ENCODE measurements around the gene GLE1.

Gene GLE1

DNA sequence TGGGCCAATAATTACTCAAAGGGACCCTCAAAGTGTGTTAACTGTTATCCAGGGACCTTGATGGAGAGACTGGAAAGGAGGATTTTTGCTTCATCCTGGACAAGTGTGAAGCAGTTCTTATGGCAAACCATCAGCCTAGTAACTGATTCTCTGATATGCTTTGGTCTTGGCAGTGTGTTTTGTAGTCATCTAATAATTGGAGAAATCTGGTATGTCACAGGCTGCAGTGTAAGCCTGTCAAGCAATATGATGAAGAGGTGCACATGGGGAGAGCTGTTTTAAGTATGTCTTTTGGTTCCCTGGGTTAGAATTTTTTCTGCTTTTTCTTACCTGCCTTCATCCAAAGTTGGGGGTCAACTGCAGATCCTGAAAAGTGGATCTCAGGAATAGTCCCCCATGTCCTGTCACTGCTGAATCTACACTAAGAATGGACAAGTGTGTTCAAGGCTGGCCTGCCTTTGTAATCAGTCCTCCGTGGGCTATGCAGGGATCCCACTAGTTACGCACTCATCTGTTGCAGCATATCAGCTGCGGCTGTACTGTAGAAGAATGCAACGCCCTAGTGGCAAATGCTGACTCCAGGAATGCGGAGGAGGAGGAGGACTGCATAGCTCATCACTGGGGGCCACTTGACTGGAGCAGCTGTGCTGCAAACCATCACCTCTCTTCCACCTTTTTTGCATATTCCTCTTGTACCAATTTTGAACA lies 49.8 kb downstream of the GLE1 start:
- no peak for TF ChIP-seq CTCF (IDR thresholded peaks at IDR 0.05; ENCODE audit: low read depth, low read length)
- TF ChIP-seq, protein P1, sequence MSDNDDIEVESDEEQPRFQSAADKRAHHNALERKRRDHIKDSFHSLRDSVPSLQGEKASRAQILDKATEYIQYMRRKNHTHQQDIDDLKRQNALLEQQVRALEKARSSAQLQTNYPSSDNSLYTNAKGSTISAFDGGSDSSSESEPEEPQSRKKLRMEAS (IDR thresholded peaks at IDR 0.05; ENCODE audit: low read depth, low read length) = no peak
- TF ChIP-seq POLR2A (IDR thresholded peaks at IDR 0.05; ENCODE audit: extremely low read depth, insufficient read length) = no peak
- no peak for TF ChIP-seq MYC (IDR thresholded peaks at IDR 0.05; ENCODE audit: low read depth, low read length)
- peak overlapping the region; percentile 10 for H3K4me3 ChIP-seq (ENCODE audit: low read depth, low read length)
- DNase-seq (ENCODE audit: low read depth) = peak; percentile 46

GRCh38 chr9:128555180-128555721 lies 50.7 kb downstream of the GLE1 start:
- TF ChIP-seq CTCF (IDR thresholded peaks at IDR 0.05; ENCODE audit: low read depth, low read length) (no peak), MYC (IDR thresholded peaks at IDR 0.05; ENCODE audit: low read depth, low read length) (no peak), POLR2A (IDR thresholded peaks at IDR 0.05; ENCODE audit: extremely low read depth, insufficient read length) (no peak)
- TF ChIP-seq, protein P1 (IDR thresholded peaks at IDR 0.05; ENCODE audit: low read depth, low read length) = no peak
- H3K4me3 ChIP-seq (ENCODE audit: low read depth, low read length) = no peak overlapping the region
- DNase-seq (ENCODE audit: low read depth) = no peak

- TF ChIP-seq, protein P1 (IDR thresholded peaks at IDR 0.05; ENCODE audit: low read depth, low read length) = no peak
- no peak for TF ChIP-seq MYC (IDR thresholded peaks at IDR 0.05; ENCODE audit: low read depth, low read length)
- TF ChIP-seq POLR2A (IDR thresholded peaks at IDR 0.05; ENCODE audit: extremely low read depth, insufficient read length) = no peak
- TF ChIP-seq CTCF (IDR thresholded peaks at IDR 0.05; ENCODE audit: low read depth, low read length) = no peak
- no peak overlapping the region for H3K4me3 ChIP-seq (ENCODE audit: low read depth, low read length)
- DNase-seq (ENCODE audit: low read depth) = no peak
Measured at GRCh38 chr9:128556276-128556675, 51.8 kb downstream of the GLE1 start.

GRCh38 chr9:128556926-128557634 lies 52.6 kb downstream of the GLE1 start:
- no peak for DNase-seq (ENCODE audit: low read depth)
- TF ChIP-seq POLR2A (IDR thresholded peaks at IDR 0.05; ENCODE audit: extremely low read depth, insufficient read length) (no peak), CTCF (IDR thresholded peaks at IDR 0.05; ENCODE audit: low read depth, low read length) (no peak), MYC (IDR thresholded peaks at IDR 0.05; ENCODE audit: low read depth, low read length) (no peak)
- TF ChIP-seq, protein P1 (IDR thresholded peaks at IDR 0.05; ENCODE audit: low read depth, low read length) = no peak
- no peak overlapping the region for H3K4me3 ChIP-seq (ENCODE audit: low read depth, low read length)

DNA sequence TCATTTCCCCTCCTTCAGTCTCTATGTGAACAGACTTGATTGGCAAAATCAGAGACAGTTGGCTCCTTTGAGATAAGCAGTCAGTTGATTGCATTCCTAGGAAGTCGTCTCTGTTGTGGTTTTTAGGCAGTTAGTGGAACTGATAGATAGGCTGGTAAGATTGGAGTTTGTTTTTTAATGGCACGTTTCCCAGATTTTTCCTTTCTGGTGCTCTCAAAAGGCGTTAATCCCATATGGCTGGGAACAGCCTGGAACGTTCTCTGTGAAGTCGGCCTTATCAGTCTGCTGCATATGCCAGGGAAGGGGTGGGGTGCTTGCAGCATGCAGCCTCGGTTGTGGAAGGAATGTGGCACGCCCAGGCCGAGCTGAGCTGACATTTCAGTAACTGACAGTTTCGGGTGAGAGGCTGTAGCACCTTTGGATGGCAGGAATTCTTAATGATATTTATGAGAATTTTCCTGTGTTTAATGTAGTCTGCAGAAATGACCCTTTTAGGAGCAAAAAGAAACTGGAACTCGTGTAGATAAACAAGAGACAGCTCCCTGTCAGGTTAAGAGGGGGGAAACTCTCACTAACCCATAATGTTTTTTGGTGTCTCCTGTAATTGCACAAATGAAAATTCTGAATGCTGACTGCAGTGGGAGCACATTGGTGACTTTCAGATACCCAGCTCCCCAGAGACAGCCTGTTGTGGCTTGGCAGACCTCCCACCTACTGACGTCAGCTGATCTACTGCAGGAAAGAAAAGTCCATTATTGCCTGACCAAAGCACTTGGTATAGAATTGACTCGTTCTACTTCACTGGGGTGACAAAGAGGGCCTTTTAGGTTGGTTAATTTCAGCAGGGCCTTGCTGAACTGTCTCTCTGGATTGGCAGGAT lies 54.2 kb downstream of the GLE1 start:
- H3K4me3 ChIP-seq (ENCODE audit: low read depth, low read length) = no peak overlapping the region
- TF ChIP-seq MYC (IDR thresholded peaks at IDR 0.05; ENCODE audit: low read depth, low read length) = no peak
- no peak for TF ChIP-seq CTCF (IDR thresholded peaks at IDR 0.05; ENCODE audit: low read depth, low read length)
- TF ChIP-seq, protein P1 (IDR thresholded peaks at IDR 0.05; ENCODE audit: low read depth, low read length) = no peak
- no peak for TF ChIP-seq POLR2A (IDR thresholded peaks at IDR 0.05; ENCODE audit: extremely low read depth, insufficient read length)
- peak; percentile 82 for DNase-seq (ENCODE audit: low read depth)
